GM19035 (cell line): ENCODE data around the gene ETS1.
"Not testable (repeated sequence)": the region's sequence is repeated elsewhere in the genome, so short reads cannot be mapped to it uniquely, and the experiment has no call there.

ENCODE experiments used
- ATAC-seq: cut with Tn5 transposase; IDR thresholded peaks from one replicate; pipeline ENCODE4 v1.9.1; 2021; ENCODE audit not compliant: unreplicated experiment

ETS1 gene

DNA sequence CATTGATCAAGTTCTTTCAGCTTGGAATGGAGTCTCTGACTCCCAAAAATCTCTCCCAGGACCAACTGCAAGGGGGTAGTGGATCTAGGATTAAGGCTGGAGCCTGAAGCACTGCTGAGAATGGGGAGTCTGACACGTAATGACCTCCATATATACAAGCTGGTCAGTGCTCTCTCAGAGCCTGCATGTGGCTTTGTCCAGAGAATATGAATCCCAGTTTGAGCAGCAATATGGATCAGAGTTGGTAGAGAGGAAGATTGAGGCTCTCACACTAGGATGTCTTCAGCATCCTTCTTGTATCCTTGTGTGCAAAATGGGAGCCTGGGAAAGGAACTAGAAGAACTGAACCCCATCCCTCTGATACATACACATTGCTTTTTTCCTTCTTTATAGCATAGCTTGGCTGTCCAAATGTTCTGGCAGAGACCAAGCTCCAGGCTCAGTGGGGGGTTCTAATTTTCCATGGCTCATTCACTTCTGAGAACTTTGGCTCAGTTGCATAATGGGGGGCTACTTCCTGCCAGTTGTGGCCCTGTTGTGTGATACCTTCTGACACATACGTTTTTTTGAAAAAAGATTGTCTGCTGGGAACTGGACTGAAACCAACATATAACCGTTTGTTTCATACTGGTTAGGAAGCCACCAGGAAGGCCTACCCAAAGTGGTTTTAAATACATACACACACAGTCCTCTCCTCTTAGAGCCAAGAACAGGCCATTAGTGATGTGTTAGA is 138.2 kb downstream of the ETS1 start:
- ATAC-seq = no peak

DNA sequence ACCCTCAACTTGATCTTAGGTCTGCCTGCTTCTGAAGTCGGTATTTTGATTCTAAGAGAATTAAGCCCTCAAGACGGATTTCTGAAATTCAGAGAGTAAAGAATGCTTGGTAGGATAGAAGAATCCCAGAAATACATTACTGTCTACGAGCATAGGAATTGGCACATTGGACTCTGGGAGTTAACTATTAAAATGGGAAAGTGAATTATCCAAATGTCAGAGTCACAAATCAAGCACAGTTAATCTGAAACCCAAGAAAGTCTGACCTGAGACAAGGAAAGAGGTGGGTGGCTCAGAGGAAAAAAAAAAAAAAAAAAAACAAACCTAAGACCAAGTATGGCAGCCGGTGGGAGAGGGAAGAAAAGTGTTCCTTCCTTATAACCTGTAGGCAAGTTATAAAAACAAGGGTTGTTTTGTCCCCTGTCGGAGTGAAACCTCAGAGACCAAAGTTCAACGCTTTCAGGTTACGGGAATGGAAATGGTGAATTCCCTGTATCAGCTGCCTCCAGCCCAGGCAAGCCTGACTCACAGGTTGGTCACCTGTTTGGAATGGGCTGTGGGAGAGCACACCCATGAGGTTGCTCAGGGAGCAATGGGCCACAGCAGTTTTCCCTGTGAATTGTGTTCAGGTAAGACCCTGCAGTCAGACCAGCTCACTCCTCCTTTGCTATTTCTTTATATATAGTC is 139.0 kb downstream of the ETS1 start:
- ATAC-seq = no peak

DNA sequence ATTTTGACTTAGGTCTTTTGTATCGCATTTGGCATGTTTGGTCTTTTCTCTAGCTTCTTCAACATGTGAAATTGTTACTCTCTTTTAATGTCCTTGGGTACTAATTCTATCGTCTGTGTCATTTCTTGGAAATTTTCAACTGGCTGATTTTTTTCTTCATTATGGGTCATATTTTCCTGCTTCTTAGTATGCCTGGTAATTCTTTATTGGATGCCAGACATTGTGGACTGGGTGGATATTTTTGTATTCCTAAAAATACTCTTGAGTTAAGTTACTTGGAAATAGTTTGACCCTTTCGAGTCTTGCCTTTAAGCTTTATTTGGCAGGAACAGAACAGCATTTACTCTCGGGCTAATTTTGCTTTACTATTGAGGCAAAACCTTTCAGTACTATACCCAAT is 140.1 kb downstream of the ETS1 start:
- ATAC-seq = no peak

DNA sequence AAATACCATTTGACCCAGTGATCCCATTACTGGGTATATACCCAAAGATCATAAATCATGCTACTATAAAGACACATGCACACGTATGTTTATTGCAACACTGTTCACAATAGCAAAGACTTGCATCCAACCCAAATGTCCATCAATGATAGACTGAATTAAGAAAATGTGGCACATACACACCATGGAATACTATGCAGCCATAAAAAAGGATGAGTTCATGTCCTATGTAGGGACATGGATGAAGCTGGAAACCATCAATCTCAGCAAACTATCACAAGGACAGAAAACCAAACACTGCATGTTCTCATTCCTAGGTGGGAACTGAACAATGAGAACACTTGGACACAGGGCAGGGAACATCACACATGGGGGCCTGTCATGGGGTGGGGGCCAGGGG is 141.4 kb downstream of the ETS1 start:
- not testable (repeated sequence) for ATAC-seq

DNA sequence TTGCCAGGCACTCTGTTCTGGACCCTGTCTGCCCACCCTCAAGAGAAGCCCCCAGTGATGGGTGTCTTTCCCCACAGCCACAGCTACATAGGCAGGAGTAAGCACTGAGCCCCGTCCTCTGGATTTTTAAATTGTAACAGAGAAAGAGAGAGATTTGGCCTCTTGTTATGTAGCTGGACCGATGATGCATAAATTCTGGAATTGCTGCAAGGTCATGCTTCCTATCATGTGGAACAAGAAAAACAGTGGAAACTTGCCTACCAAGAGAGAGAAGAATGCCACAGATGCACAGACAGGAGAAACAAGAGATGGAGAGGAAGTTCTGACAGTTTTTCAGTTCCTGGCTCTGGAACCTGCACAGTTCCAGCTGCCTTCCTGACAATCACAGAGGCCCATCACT is 150.2 kb downstream of the ETS1 start:
- ATAC-seq = no peak

DNA sequence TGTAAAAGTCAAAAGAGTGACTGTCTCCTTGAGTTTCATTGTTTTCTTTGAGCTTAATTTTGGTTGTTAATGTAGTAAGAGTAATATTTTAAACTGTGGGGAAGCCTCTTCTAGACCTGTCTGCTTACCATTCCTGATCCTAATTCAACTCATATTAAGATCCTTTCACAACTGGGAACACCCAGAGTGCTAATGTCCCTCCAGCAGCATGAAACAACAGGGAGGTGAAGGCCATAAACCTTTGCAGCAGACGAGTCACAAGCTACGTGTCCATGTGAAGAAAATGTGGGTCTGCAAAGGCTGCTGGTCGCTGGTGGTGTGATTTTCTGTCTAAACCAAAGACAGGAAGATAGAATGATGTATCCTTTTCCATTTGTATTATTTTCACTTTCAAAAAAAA is 152.5 kb downstream of the ETS1 start:
- ATAC-seq = no peak

DNA sequence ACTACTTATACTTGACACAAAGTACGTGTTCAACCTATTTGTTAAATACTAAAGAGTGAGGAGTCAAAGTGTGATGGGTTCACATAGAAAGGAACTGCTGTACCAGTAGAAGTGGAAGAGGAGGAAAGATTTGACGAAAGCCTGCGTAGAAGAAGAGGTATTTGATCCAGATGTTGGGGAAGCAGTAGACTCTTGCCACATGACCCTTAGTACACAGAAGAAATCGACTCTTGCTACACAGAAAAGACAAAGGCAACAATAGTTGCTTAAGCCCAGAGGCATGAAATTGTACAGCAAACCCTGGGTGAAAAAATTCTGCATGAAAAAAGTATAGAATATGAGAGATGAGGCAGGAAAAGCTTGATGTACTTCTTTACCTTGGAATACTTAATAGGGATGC is 152.9 kb downstream of the ETS1 start:
- no peak for ATAC-seq

DNA sequence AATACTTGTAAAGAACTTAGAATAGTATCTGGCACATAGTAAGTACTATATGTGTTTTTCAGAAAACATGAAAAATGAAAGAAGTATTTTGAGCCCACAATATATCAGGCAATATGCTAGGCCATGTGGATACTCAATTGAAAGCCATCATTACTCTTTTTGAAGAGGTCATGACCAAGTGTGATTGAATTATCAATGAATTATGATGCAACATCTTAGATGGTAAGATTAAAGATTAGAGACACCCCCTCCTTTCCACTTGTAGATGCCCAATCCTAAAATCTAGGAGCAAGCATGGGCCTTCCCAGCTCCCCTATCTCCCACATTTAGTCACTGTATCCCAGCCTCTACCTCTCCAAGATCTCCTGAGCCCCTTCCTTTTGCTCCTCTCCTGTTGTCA is 154.4 kb downstream of the ETS1 start:
- no peak for ATAC-seq

DNA sequence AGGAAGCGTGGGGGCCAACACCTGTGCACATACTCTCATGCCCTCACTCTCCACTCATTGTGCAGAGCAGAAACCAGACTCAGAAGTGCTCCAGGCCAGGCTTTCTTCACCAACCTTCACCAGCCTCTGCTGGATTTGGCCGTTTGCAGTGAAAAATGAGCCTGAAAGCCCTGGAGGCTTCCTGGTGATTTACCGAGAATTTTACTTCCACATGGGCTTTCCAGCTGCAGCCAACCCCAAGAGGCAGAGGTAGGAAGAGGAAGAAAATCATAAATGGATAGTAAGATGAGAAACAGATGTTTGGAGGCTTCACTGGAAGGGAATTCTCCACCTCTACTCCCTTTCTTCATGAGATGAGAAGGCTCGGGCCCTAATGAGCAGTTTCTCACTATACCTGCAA is 155.4 kb downstream of the ETS1 start:
- no peak for ATAC-seq

DNA sequence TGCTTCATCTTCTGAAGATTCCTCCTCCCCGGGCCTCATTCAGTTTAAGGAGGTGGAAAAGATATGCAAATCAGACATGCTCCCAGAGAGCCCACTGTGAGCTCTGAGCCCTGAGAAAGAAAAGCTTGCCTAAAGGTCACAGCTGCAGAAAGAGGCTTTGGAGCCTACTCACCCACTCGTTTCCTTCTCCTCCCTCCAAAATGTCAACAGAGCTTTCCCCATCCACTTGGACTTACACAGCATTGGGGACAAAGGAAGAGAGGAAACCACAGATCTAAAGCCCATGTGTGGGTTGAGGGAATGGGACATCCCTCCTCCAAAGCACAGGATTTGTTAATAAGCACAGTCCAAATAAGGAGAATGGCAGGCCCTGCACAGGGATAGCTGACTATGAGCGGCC is 158.4 kb downstream of the ETS1 start:
- ATAC-seq = no peak

DNA sequence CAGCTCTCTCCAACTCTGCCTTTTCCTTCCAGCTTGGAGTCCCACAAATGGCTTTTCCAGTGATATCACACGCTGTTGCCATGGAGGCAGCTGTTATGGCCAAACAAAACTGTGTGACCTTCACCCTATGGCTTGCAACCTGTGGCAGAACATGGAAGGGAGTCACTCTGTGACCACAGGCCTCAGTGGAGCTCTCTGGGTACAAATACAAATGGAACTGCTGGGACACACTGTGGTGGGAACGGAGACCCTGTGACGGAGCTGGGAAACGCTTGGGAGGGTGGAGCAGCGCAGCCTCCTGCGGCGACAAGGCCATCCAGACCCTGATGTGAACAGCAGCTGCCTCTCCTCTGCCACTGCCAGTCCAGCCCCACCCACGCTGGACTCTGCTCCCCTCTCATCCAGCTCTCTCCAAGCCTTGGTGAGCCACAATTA is 162.5 kb downstream of the ETS1 start:
- ATAC-seq = no peak

DNA sequence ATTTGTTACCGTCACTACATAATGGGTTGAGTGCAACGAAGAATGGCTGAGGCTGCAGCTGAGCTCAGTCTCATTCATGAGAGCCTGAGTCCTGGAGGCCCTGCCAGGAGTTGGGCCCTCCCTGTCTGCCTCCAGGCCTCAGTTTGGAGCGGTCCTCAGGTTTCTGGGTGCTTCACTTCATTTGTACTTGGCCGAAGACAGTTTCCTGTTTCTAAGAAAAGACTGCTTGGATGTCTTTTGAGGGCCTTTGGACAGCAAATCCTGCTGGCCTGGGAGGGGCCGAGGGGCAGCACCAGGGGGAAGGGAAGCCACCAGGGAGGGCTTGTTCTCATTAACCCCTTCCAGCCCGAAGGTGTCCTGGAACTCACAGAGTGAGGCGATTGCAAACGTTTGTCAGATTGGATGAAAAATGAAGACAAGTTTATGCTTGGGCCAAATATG is 163.1 kb downstream of the ETS1 start:
- ATAC-seq = no peak

DNA sequence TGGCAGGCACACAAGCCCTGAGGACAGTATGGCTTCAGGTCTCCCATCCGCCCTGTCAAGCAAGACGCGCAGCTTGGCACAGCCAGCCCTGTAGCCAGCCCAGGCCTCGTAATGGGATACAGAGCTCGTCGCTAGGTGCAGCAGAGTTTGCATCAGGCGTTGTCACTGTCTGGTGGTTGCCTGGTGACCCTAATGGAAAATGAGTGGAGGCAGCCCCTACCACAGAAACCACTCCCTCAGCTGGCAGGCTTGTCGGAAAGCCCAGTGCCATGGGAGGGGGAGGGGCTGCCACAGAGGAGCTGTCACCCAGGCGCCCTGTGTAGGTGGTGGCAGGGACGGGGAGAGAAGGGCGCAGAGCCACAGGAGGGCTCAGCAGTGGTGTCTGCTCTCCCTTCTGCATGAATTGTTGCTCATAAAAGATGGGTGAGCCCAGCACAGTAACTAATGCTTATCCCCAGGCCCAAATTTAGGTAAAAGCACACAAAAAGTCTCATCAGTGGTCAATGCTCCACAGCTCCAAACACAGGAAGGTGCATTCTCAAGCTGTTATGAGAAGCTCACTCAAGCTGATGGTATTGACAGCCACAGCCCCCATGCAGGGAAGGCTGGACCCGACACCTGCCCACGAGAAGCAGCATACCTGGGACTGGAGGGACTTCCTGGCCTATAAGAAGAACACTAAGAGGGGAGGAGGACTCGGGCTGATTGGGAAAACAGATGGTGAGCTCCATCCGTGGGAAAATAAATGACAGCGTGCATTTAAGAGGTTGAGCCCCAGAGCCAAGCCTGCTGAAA is 164.6 kb downstream of the ETS1 start:
- ATAC-seq = no peak

DNA sequence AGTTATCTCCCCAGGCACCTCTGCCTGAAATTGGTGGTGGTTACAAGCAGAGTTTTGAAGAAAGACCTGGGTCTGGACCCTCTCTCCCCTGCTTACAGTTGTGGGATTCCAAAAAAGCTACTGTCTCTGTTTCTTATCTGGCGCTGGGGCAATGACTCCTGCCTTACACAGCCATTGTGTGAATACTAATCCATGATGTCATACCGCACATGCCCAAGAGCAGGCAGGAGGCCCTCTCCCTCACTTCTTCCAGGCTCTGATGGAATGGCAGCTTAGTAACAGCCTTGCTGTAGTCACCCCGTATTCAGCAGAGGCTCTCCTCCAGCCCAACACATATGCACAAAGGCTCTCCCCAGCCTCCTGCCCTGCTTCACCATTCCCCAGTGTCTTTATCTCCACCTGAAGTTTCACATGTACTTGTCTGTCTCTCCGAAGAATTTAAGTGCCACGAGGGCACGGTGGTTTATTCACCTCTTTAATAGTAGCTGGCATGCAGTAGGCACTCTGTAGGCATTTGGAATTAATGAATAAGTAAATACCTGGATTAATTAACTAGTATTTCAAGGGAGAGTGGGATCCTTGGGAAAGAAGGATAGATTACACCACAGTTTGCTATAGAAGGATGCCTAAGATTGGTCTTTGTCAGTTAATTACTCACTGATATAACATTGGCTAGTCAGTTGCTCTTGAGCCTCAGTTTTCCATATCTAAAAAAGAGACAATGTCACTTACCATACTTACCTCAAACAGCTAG is 165.6 kb downstream of the ETS1 start:
- no peak for ATAC-seq

DNA sequence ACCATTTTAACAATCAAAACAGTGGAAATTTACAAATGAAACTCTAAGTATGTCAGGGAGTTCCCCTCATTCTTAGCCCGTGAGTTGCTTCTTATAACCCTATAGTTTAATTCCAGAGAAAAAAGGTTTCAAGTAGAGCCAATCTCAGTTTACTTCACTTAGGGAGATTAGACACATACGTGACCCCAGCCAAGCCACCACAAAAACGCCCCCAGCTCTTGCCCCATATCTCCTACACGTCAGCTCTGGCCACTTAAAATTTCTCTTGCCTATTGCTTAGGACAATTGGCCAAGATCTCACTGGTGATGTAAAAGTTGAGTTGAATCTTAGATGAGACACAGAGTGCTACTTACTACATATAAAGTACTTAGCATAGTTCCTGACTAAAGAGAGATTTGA is 166.4 kb downstream of the ETS1 start:
- no peak for ATAC-seq

DNA sequence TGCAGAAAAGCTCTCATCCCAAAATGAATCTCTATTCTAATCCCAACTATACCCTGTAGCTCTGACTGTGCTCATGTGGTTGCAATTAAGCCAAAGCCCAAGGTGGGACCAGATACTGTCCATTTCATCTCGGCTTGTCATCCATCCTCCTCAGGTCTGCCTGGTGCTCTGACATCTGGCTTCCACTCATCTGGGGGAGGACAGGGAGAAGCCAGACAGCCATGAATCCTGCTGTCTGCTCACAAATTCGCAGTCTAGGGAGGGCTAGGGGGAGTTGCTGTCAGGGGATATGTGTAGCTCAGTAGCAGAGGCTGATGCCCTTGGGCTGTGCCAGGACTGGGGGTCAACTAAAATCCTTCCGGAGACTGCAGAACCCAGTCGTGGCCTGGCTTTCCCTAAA is 167.1 kb downstream of the ETS1 start:
- no peak for ATAC-seq

DNA sequence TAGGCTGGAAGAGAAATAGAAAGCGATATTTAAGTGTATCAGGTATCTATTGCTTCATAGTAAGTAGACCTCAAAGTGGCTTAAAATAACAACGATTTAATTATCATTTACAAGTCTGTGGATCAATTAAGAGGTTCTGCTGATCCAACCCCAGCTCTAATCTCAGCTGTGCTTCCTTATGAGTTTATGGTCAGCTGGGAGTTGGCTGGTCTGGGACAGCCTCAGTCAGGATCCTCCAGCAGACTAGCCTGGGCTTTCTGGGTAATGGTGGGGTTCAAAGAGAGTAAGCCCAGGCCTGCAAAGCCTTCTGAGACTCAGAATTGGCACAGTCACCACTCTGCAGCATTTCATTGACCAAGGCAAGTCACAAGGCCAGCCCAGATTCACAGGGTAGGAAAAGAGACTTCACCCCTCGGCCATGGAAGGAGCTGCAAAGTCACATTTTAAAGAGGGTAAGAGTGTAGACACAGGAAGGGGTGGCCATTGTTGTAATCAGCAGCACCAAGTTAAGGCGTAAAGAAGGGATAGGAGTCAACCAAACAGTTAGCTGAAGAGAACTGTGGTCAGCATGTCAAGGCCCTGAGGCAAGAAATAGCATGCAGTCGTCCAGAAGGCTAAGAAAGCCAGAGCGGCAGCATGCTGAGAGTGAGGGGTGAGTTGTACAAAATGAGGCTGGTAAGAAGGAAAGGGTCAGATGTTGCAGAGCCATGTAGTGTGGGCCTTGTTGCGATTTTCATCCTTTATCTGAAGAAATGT is 168.2 kb downstream of the ETS1 start:
- ATAC-seq = no peak

DNA sequence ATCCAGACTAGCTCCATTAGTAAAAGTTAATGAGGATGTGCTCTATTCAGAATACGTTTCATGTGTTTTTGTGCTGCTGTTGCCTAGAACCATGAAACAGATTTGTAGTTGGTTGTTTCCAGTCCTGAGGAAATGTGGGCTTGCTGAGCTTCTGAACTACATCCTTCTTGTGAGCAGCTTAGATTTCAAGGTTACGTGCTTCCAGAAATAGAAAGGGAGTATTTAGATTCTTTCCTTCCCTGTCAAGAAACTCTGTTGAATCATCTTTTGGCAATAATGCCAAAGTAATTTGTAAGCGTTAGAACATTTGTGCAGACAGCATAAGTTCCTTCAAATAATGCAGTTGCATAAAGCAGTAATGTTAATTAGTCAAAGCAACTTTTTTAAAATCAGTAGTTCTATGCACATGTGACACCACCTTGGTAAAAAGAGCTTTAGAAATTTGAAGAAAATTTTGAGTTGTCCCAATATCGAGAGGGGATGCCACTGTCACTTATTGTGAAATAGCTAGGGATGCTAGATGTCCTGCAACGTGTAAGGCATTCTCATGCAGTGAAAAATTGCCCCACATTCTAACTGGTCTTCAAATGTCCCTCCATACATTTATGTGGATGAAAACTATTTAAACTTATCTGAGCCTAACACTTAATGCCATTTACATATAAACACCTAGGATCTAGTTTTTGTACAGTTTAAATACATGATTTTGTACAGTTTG is 169.6 kb downstream of the ETS1 start:
- ATAC-seq = no peak

DNA sequence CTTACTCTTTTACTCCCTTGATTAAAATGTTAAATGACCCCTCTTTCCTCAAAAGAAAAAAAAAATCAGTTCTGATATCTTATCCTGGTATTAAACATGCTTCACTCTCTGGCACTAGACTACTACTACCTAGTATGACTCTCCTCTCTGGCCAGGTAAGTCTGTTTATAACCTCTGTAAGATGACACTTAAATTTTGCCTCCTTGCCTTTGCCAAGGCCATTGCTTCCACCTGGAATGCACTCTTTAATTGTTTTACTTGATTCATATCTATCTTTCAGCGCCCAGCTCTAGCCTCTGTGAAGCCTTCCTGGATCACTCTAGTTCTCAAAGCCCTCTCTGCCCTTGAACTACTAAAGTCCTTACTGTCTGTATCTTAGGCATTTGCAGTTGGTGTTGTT is 170.4 kb downstream of the ETS1 start:
- no peak for ATAC-seq

DNA sequence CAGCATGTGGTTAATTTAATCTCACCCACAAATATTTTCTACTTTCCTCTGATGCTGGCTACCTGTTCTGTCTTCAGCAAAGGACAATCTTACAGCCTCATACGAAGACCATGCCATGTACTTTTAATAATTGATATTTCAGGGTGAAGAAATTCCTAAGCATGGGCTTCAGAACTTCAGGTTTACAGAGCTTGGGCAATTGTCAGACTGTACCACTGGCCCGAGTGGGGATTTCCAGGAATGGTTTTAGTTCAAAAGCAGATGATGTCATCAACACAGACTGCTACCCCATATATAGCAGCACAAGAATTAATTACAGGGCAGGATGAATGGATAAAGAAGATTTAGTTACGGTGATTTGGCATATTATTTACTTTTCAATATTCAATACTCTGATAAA is 171.8 kb downstream of the ETS1 start:
- ATAC-seq = peak; percentile 45
